Common myeloid progenitor, CD34-positive (primary cell): ENCODE results near the gene GPR15.
"Not testable (repeated sequence)": the region's sequence is repeated elsewhere in the genome, so short reads cannot be mapped to it uniquely, and the experiment has no call there.

Source experiments
- CTCF ChIA-PET: fragments of 350-600 bp; sonication (Branson Sonifier 250); formaldehyde crosslinking; loops from one replicate; lab custom pipeline; 2021; ENCODE audit warnings: antibody characterized with exemption; lab: Charles Lee
- POLR2A ChIA-PET: fragments of 350-600 bp; sonication (Branson Sonifier 250); formaldehyde crosslinking; loops from one replicate; lab custom pipeline; 2021; ENCODE audit warnings: antibody characterized with exemption; lab: Charles Lee
- DNase-seq, 3 donors: peaks; one replicate each; pipeline versions ENCODE4 v3.0.0 to v3.0.0-alpha.2; 2013
- H3K27ac ChIP-seq, 2 experiments: 1 replicate in 1 of 2; 2 replicates in 1 of 2; pipeline ENCODE4 v1.7.0; 2013; ENCODE audit warnings: inconsistent platforms in 2 of 2, low read length in 2 of 2, mild to moderate bottlenecking in 2 of 2, low read depth in 1 of 2, moderate library complexity in 1 of 2; ENCODE audit not compliant: severe bottlenecking in 2 of 2, insufficient read depth in 1 of 2, poor library complexity in 1 of 2
- H3K27me3 ChIP-seq, 5 experiments: replicated peaks in 2 of 5; 1 replicate in 3 of 5; 2 replicates in 2 of 5; pipeline versions ENCODE4 v1.6.1 to v1.7.0; 2013; ENCODE audit warnings: low read length in 4 of 5, mild to moderate bottlenecking in 2 of 5, moderate library complexity in 2 of 5, inconsistent platforms in 1 of 5; ENCODE audit not compliant: insufficient read depth in 5 of 5, control insufficient read depth in 4 of 5
- H3K36me3 ChIP-seq, 4 experiments: 1 replicate in 2 of 4; 2 replicates in 2 of 4; pipeline versions ENCODE4 v1.6.1 to v1.7.0; 2013; ENCODE audit warnings: low read length in 3 of 4, control low read depth in 1 of 4, mild to moderate bottlenecking in 1 of 4; ENCODE audit not compliant: control insufficient read depth in 4 of 4, insufficient read depth in 4 of 4
- H3K4me1 ChIP-seq, 4 experiments: 1 replicate in 3 of 4; 2 replicates in 1 of 4; pipeline versions ENCODE4 v1.6.1 to v1.7.1; 2013; ENCODE audit warnings: low read length in 3 of 4, mild to moderate bottlenecking in 3 of 4, control low read depth in 1 of 4, inconsistent platforms in 1 of 4, moderate library complexity in 1 of 4; ENCODE audit not compliant: control insufficient read depth in 4 of 4, insufficient read depth in 4 of 4; ENCODE audit errors: control extremely low read depth in 1 of 4
- H3K4me3 ChIP-seq, 7 experiments: 1 replicate in 4 of 7; 2 replicates in 3 of 7; pipeline versions ENCODE4 v1.5.1 to v1.7.0; 2013; ENCODE audit warnings: mild to moderate bottlenecking in 7 of 7, low read length in 6 of 7, moderate library complexity in 6 of 7, inconsistent platforms in 2 of 7, low read depth in 2 of 7, control low read depth in 1 of 7; ENCODE audit not compliant: insufficient read depth in 4 of 7, control insufficient read depth in 1 of 7; ENCODE audit errors: extremely low read depth in 1 of 7
- H3K9me3 ChIP-seq, 5 experiments: 1 replicate in 4 of 5; 2 replicates in 1 of 5; pipeline versions ENCODE4 v1.6.1 to v1.7.1; 2013; ENCODE audit warnings: low read length in 4 of 5, mild to moderate bottlenecking in 2 of 5, inconsistent platforms in 1 of 5, low read depth in 1 of 5, moderate library complexity in 1 of 5; ENCODE audit not compliant: control insufficient read depth in 4 of 5, insufficient read depth in 2 of 5; ENCODE audit errors: control extremely low read depth in 1 of 5
- WGBS: methylation state at CpG from one replicate; pipeline ENCODE4 v1.1.5; 2013; ENCODE audit not compliant: insufficient coverage; 5-methylcytosine and 5-hydroxymethylcytosine counted together

GPR15 gene

GRCh38 chr3:98556164-98557130, 24.7 kb downstream of the GPR15 start:
- POLR2A ChIA-PET: no interaction called here
- WGBS: 65% methylated on average over 3 of the region's 7 CpGs
- CTCF ChIA-PET: no interaction called here
- H3K4me1 ChIP-seq: peaks cover 0 to 68% (median 9%) of the 10 kb centered on the region in 4 experiments
- peak; percentile 27 to 79 (median 78) for DNase-seq
- H3K4me3 ChIP-seq: peak overlapping the region in 1 of 7 experiments; percentile 48
- H3K27ac ChIP-seq: no peak overlapping the region
- H3K27me3 ChIP-seq: no peaks in the 10 kb centered on the region
- no peaks in the 10 kb centered on the region for H3K9me3 ChIP-seq
- no peaks in the 10 kb centered on the region for H3K36me3 ChIP-seq

DNA sequence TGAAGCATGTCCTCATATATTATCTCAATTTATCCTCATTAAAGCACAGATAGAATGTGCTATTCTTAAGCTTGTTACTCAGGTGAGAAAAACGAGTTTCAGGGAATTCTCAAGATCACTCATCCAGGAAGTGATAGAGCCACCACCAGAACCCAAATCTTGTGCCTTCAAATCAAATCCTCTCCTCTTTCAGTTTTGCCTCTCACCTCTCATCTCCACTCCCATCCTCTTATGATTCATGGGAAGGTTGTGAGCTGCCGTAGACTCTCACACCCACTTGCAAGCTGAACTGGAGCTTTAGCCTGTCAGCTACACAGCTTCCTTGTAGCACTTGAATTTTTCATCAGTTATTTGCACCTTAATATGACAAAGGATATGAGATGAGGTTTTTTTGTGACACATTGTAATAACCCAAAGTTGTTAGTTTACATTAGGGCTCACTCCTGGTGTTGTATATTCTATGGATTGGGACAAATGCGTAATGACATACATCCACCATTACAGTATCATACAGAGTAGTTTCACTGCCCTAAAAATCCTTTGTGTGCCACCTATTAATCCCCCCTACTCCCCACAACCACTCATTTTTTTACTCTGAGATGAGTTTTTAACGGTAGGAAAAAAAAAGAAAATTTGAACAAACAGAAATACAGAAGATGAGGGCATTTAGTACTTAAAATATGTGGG, 25.7 kb downstream of the GPR15 start:
- 83% methylated on average over 1 of the region's 4 CpGs for WGBS
- no peak for DNase-seq
- CTCF ChIA-PET: no interaction called here

DNA sequence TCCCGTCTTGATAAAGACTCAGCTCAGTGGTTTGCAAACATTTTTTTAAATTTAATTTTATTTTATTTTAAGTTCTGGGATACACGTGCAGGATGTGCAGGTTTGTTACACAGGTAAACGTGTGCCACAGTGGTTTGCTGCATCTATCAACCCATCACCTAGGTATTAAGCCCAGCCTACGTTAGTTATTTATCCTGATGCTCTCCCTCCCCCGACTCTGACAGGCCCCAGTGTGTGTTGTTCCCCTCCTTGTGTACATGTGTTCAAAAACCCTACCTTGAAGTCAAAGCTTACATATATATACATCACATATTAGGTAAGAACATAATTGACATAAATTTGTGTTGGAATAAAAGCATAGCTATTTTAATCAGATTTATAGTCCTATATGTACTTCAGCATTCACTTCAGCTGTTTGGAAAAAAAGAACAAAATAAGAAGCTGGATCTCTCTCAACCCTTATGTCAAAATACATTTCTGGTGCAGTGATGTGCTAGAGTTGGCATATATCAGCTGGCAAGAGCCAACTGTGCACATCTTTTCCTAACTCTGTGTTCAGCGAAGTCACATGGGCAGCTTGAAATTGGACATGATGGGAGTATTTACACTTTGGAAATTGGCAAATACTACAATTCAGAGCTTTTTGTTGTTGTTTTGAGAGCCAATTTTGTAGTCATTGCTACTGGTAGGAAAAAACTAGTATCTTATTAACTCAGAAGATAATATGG, 26.5 kb downstream of the GPR15 start:
- ChIA-PET POLR2A (no interaction called here), CTCF (no interaction called here)
- Histone ChIP-seq H3K4me1 (peaks cover 0 to 67% (median 8%) of the 10 kb centered on the region in 4 experiments), H3K9me3 (no peaks in the 10 kb centered on the region), H3K36me3 (no peaks in the 10 kb centered on the region), H3K4me3 (no peak overlapping the region), H3K27me3 (no peaks in the 10 kb centered on the region), H3K27ac (no peak overlapping the region)
- WGBS: 93% methylated on average over 3 of the region's 6 CpGs
- no peak for DNase-seq

More for the DNA sequence above, 25.7 kb downstream of the GPR15 start:
- POLR2A ChIA-PET: no interaction called here
- Histone ChIP-seq H3K9me3 (no peaks in the 10 kb centered on the region), H3K4me3 (no peak overlapping the region), H3K27ac (no peak overlapping the region), H3K4me1 (peaks cover 0 to 67% (median 10%) of the 10 kb centered on the region in 4 experiments), H3K27me3 (no peaks in the 10 kb centered on the region), H3K36me3 (no peaks in the 10 kb centered on the region)

GRCh38 chr3:98559769-98560168, 28.0 kb downstream of the GPR15 start:
- DNase-seq, H3K27ac ChIP-seq, POLR2A ChIA-PET, H3K4me3 ChIP-seq, H3K27me3 ChIP-seq, H3K36me3 ChIP-seq, H3K9me3 ChIP-seq: not testable (repeated sequence)
- WGBS: no CpG with 5 or more reads among the region's 2 CpGs
- CTCF ChIA-PET: interaction anchor here (0.6 kb wide), 1 partner anchor 12 kb away, joined by 3 read pairs; no protein-coding TSS in a partner anchor
- peaks cover 0 to 68% (median 6%) of the 10 kb centered on the region in 4 experiments for H3K4me1 ChIP-seq

GRCh38 chr3:98560911-98561310, 29.1 kb downstream of the GPR15 start:
- ChIA-PET CTCF (no interaction called here), POLR2A (no interaction called here)
- DNase-seq: no peak
- Histone ChIP-seq H3K27ac (no peak overlapping the region), H3K4me3 (no peak overlapping the region), H3K9me3 (no peaks in the 10 kb centered on the region), H3K27me3 (no peaks in the 10 kb centered on the region), H3K4me1 (peaks cover 0 to 68% (median 5%) of the 10 kb centered on the region in 4 experiments), H3K36me3 (no peaks in the 10 kb centered on the region)
- WGBS: 100% methylated on average over 2 of the region's 2 CpGs

DNA sequence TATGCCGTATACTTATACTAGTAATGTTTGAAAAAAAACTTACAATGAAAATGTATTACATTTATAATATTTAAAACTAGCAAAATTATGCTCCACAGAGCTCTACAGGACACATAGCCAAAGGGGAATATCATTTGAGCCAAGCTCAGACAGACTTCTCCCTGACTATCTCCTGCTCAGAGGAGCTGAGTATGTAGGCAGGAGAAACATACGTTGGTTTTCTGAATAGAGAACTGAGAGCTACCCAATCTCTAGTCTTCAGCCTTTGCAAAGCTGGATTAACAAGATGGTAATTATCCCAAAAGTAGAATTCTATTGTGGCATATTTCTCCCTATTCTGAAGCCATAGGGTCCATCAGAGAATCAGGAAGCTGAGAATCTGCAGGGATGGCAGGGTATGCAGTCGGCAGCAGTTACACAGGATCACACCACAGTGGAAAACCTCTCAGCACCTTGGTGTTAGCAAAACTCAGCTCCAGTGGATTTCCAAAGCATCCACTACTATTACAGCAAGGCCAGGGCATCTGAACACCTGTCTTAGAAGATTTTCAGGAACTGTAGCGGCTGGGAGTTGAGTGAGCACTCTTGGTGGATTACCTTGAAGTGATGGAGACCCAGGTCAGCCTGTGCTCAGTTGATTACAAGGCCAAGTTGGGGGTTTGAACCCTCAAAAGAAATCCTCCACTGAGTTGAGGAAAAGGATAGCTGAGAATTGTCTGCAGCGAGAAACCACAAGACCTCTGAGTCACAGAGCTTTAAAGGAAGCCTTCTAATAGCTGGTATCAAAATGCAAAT, 30.1 kb downstream of the GPR15 start:
- H3K4me1 ChIP-seq: peaks cover 0 to 67% (median 5%) of the 10 kb centered on the region in 4 experiments
- H3K27me3 ChIP-seq: no peaks in the 10 kb centered on the region
- ChIA-PET CTCF (interaction anchor here (0.7 to 1.2 kb wide), 2 partner anchors 10 to 803 kb away, joined by 3 to 5 read pairs; no protein-coding TSS in a partner anchor), POLR2A (no interaction called here)
- no peaks in the 10 kb centered on the region for H3K9me3 ChIP-seq
- peak in 2 of 3 donors; percentile 58 to 68 for DNase-seq
- H3K27ac ChIP-seq: no peak overlapping the region
- 100% methylated on average over 1 of the region's 5 CpGs for WGBS
- H3K36me3 ChIP-seq: no peaks in the 10 kb centered on the region
- no peak overlapping the region for H3K4me3 ChIP-seq
